GM19372 (cell line): ENCODE data around the gene NKIRAS1.

Source experiments
- ATAC-seq: cut with Tn5 transposase; IDR thresholded peaks from one replicate; pipeline ENCODE4 v1.9.1; 2021; ENCODE audit warnings: mild to moderate bottlenecking, low read depth, moderate library complexity; ENCODE audit not compliant: unreplicated experiment

Gene NKIRAS1

GRCh38 chr3:23916886-23917678 lies at the start of gene NKIRAS1, which contains the start of gene RPL15:
NKIRAS1 (minus strand) TSS chr3:23916990; CDS start chr3:23910904, 6,086 bp downstream.
RPL15 (plus strand) TSS chr3:23917132; CDS start chr3:23917860, 728 bp downstream.
- peak; percentile 91 for ATAC-seq

DNA sequence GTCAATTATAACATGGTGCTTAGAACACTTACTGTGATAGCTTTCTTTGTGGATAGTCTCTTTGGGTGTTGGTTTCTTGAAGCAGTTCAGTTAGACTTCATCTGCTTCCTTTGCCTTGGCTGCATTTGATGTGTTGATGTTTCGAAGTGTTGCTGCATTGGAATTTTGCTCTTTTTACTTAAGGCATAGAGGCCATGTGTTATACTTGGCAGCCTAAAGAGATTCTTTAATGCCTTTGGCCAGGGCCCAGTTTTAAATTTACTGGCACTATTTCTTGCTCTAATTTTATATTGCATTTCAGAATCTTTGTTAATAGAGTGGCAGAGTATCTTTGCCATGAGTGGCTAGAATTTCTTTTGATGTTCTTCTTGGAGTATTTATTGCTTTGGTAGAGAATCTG lies 49.5 kb upstream of the NKIRAS1 start:
- ATAC-seq: no peak

GRCh38 chr3:23964537-23965235 lies 47.9 kb upstream of the NKIRAS1 start:
- no peak for ATAC-seq

- ATAC-seq: no peak
Measured at GRCh38 chr3:23961913-23962312, 45.1 kb upstream of the NKIRAS1 start.

DNA sequence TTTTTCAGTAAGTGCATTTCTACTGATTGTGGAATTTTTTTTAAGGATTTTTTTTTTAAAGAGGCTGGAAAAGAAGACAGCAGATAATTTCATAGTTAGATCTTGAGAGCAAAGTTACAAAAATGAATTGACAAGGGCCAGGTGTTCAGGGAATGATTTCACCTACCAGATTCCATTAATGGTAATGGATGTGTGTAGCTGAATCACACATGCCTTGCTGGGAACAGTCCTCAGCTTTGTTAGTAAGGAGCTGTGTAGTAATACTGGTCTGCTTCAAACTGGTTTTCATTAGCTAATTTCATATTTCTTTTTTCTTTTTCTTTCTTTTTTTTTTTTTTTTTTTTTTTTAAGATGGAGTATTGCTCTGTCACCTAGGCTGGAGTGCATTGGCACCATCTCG lies 44.3 kb upstream of the NKIRAS1 start:
- ATAC-seq: no peak

GRCh38 chr3:23960649-23961048 lies 43.9 kb upstream of the NKIRAS1 start:
- no peak for ATAC-seq

- no peak for ATAC-seq
Measured at GRCh38 chr3:23959135-23959900, 42.5 kb upstream of the NKIRAS1 start.

- no peak for ATAC-seq
Measured at GRCh38 chr3:23956701-23957100, 39.9 kb upstream of the NKIRAS1 start.

DNA sequence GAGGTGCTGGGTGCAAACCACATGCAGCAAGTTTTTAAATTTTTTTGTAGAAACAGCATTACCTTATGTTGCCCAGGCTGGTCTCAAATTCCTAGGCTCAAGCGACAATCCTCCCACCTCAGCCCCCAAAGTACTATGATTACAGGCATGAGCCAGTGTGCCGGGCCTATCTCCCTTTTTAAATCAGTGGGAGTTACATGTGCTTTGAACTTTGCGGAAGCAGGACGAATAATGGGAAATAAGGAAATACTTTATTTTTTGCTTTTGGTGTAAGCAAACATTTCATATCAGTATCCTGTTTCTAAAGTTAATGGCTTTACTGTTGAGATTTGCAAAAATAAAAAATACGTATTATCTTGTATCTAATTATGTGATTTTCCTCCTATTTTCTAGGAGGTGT lies 37.4 kb upstream of the NKIRAS1 start:
- ATAC-seq: no peak

GRCh38 chr3:23953523-23953922 lies 36.7 kb upstream of the NKIRAS1 start:
- ATAC-seq: no peak

DNA sequence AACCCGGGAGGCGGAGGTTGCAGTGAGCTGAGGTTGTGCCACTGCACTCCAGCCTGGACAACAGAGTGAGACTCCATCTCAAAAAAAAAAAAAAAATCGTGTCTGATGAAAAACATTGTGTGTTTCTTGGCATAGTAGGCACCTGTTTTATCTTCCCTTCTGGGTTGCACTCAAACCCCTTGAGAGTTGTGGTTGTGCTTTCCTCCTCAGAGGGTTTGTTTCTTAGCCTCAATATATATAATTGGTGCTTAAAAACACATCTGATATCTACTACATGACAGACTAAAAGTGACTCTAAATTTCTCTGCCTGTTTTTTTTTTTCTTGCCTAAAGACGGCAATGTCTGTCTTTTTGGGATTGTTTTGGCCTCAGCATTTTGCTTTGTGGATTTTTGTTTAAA lies 35.9 kb upstream of the NKIRAS1 start:
- ATAC-seq: no peak

- ATAC-seq: peak; percentile 19
Measured at GRCh38 chr3:23950293-23950692, 33.5 kb upstream of the NKIRAS1 start.

- no peak for ATAC-seq
Measured at GRCh38 chr3:23949784-23950183, 33.0 kb upstream of the NKIRAS1 start.

GRCh38 chr3:23948761-23949160 lies 32.0 kb upstream of the NKIRAS1 start:
- ATAC-seq: no peak

- ATAC-seq: peak; percentile 72
Measured at GRCh38 chr3:23945913-23946687, 29.3 kb upstream of the NKIRAS1 start.

DNA sequence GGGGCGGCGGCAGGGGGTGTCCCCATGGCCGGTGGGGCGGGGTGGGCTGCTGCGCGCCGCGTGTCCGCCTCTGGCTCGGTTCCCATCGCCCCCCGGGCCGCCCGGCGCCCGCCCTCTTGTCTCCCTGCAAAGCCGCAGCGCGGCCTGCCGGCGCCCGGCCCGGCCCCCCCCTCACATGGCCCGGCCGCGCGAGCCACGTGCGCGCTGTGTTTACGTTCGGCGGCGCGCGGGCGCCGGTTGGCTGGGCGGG lies 28.8 kb upstream of the NKIRAS1 start:
- ATAC-seq: no peak

DNA sequence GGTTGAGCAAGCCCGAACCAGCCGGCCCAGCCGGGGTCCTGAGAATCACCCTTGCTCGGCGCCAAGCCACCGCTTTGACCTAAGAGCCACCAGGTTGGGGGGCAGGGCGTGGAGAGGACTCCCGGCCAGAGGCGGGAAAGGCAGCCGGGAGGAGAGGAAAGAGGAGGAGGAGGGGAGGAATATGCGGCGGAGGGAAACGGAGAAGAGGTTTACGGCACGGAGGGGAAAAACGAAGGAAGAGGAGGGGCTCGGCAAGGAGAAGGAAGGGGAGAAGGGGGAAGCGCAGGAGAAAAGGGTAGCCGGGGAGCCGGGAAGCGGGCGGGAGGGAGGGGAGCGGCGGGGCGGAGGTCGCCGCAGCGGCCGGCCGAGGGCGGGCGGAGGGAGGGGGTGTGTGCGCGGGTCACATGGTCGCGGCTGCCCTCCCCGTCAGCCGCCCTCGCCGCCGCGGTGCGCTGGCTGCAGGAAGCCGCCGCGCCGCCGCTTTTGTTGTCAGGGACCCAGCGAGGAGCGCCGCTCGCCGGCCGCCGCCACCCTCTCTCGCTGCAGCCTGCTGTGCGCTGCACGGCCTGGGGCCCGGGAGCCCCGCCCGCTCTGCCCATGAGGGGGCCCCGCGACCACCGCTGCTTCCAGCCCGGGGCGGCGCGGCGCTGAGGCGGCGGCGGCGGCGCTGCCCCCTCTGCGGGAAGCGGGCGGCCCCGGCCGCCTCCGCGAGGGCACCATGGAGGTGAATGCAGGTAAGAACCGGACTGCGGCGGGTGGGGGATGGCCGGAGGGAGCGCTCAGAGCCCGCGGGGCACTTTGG lies 28.3 kb upstream of the NKIRAS1 start, which contains the start of gene NR1D2:
TSS of gene NR1D2 (plus strand) at position 426 of the 802 bp plus-strand sequence. CDS start at position 719, 293 bp downstream.
- peak; percentile 51 for ATAC-seq

DNA sequence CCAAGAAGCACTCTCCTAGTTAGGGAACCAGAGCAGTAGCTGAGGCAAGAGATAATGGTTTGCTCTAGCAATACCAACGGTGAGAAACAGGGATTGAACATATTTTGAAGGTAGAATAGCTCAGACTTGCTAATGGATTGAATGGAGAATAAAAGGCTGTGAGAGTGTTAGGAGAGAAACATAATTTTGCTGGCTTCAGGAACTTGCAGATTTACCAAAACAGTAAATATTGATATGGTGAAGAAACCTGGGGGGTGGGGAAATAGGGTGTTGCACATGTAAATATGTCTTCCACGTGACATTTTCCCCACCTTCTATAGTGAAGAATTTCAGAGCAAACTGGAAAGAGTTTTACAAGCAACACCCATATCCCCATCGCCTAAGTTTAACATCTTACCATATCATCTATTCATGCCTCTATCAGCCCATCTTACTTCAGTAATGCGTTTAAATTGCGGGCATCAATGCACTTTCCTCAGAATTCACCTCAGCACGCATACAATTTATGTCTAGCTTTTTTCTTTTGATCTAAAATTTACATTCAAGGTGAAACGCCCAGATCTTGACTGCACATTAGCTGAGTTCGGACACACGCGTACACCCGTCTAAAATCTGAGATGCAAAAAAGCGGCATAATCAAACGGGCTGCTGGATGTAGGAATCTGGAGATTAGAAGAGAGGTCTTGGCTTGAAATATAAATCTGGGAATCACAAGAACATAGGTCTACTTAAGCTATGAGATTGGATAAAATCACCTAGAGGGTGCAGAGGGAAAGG lies 27.4 kb upstream of the NKIRAS1 start:
- ATAC-seq: no peak

- no peak for ATAC-seq
Measured at GRCh38 chr3:23942546-23942945, 25.8 kb upstream of the NKIRAS1 start.
